Activated T-helper 9 cell treated with anti-CD3 and anti-CD28 coated beads, Interleukin-2, amount 50 U/mL, for 16 hours (primary cell): ENCODE data around the gene HOXA3.
A peak's percentile ranks its signal among the peaks of the same experiment; 100 is the strongest.

Source experiments
- DNase-seq: peaks from one replicate; pipeline ENCODE4 v3.0.0-alpha.2; 2020; ENCODE audit warnings: low read depth

HOXA3 gene

DNA sequence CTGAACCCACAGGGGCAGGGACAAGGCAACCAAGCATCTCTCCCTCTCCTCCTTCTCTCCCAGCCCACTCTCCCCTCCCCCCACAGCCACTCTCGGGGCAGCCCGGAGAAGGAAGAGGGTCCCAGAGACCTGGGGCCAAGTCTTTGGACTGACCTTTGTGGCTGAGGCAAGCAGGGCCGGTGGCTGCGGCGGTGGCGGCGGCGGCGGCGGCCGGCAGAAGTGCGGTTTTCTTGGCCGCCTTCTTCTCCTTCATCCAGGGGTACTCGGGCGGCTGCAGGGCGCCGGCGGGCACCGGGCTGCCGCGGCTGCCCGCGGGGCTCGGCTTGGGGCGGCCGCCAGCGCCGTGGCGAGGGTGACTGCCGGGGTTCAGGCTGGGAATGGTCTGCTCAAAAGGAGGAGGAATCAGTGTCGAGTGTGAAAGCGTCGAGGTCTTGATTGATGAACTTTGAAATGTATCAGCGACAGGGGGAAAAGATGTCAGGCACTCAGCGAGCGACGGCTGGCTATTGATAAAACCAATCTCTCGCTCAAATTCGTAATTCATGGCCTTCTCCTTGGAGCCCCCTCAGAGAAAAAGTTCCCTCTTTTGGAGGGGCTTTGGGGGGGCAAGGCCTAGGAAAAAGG is 50.3 kb downstream of the HOXA3 start:
- DNase-seq, result no peak

DNA sequence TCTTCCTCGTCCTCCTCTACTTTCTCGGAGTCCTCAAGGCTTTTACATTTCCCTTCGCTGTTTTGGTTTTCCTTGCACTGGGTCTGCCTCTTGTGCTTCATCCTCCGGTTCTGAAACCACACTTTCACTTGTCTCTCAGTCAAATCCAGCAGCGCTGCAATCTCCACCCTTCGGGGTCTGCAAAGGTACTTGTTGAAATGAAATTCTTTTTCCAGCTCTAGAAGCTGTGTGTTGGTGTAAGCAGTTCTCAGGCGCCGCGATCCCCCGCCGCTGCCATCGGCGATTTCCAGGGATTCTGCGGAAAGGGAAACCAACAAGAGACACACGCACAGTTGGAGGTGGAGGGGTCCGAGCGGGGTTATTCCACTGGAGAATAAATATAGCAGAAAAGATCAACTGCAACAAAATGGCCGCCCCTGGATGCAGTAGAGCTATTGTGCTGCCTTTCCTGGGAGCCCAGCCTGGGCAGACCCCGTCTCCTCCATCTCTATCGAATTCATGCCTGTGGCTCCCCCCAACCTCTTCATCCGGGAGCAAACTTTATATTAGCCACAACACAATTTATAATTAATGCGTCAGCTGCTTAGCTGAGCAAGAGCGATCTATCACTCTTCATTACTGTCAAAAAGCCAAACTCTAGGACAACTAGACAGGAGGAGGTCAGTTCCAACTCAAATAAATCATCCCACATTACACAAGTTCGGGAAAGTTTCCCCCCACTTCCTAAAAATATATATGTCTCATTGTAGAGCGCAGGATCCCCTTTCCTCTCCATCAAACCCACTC is 51.0 kb downstream of the HOXA3 start:
- no peak for DNase-seq

DNA sequence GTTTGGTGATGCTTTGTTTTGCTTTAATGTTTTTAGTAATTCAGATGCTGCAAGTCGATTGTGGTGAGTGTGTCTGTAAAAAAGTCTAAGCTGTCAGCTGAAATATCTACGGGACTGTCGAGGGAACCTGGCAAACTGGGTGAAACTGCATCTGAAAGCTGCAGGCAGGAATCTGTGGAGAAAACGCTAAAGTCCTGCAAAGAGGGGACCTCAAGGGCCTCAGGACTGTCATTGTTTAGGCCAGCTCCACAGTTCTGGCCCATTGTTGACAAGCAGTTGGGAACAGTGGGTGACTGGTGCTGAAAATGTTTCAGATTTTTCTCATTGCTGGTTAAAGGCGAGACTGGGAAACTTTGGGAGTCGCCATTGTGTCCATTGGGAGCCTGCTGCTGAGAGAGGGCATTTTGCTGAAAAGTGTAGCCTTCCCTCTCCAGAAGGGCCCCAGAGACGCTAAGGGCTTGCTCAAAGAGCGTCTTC is 51.7 kb downstream of the HOXA3 start:
- DNase-seq, result no peak

DNA sequence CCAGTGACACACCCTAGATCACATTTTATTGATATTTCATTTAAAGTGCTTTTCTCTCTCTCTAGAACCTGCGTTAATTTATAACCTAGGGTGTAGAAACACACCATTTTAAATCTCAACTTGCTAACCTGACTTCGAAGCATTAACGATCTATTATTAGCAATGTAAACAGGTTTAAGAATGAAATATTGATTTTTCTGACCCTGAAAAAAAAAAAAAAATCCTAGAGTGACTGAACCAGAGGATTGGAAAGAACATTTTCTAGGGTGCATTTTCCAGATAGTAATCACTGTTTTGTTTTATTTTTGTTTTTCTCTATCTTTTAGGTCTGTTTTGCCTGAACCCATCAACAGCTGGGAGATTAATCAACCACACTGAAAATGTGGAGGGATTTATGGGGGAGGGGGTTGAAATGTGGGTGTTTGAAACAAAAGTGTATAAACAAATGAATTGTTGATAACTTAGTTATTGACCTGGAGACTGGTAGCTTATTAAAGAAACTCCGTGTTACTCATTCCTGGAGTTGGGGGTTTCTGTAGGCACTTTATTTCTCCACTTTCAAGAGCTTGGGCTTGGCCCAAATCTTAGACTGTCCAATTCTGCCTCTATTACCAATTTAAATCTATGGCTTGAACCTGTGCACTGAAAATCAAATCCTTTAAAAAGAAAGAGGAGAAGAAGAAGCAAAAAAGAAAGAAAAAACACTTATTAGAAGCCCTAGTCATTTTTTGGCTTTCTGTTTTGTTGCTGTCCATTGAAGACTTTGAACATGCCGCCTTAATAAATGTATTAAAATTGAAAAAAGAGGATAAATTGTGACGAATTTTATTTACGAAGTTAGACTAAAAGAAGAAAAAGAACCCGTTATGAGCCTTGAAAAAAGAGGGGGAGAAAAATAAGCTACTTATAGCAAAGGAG is 52.7 kb downstream of the HOXA3 start:
- DNase-seq, result no peak

DNA sequence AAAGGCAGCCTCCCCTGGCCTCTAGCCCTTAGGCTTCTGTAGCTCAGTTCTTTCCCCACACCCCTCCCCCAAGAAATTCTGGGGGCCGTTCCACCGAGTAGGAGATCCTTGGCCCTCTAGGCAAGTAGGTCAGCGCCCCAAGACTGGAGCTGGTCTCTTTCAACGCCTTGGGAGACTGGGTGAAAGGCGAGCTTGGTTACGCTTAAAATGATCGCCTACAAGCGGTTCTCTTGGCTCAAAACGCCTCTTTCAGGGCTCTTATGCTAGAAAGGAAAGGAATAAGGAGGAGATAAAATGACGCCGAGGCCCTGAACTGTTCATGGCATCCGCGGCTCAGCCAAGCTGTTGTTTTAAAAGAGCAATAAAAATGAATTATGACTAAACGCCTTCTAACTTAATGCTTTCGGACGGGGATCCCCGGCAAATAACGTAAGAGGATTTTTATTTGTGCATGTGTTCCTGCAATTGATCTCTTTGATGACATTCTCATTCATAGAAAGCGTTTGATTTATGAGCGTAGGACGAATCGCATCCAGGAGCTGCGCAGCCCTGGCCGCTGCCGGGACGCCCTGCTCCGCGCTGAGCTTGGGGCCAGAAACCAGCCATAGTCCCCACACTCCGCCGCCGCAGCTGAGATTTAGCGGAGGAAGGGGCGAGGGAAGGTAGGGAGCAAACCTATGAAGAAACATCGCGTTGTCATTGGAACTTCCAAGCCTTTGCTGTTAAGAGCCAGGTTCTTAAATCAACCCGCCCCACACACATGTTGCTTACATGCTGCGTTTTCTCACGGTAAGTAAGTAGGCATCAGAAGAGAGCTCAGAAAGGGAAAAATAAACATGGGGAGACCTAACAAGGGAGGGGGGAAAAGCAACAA is 53.6 kb downstream of the HOXA3 start:
- no peak for DNase-seq

DNA sequence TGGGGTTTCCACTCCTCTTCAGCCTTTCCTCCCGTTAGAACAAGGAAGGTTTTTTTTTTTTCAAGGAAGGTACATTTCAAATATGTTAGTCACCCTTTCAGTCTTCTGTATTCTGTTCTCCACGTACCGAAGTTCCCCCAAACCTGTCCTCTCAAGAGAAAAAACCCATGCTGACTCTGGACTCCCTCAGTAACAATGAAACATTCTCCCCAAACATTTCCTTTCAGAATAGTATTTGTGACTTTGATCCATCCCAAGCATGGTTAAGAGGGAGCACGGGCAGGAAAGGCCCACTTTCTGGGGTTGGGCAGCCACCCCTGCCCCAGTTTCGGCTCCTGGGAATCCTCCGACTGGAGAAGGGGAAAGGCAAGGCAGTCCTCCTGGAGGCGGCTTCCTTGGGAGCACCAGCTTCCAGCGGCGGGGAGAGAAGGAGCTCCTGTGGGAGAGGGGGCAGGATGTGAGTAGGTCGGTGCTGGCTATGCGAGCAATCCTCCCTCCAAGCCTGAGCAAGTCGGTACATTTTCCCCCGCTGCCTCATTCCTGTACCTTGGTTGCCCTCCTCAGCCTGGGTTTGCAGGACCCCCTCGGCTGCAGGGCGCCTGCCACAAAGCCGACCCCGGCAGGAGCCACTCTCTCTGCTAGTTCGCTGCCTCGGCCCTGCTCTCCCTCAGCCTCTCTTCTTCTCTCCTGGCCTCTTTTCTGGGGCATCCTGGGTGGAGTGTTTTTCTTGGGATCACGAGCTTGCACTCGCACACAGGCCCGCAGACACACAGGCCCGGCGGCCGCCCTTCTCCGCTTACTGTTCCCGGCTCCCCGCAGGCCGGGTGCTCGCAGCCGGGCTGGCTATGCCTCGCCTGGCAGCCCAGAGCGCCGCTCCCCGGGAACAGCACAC is 54.5 kb downstream of the HOXA3 start:
- no peak for DNase-seq

DNA sequence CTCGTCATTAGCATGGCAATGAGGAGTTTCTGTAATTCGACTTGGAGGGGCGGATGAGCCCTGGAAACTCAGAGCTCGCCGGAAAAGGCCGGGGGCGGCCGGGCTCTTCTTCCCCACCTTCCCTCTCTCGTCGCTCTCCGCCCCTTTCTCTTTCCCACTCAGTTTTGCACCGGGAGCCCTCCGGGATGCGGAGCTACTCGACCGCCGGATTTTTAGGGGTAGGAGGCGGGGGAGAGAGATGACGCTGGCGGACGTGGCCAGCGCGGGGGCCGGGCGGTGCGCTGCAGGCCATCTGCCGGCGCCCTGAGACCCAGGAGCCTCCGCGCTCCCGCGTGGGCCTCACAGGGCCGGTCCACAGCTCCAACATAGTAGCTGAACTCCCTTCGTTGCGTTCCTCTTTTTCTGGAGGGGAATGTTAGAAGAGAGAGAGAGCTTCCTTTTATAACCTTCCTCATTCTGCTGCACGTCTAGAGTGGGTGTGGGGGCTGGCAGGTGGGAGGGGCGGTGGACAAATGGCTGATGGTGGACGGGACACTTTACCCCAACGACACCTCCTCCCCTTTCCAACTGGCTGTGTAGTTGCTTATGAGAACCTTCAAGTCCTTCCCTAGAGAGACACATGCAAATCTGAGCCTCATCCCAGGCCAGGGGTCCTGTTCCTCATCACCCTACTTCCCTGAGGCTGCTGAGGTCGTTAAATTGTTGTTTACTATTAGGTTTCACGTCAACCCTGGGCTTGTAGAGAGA is 55.4 kb downstream of the HOXA3 start:
- DNase-seq, result no peak

DNA sequence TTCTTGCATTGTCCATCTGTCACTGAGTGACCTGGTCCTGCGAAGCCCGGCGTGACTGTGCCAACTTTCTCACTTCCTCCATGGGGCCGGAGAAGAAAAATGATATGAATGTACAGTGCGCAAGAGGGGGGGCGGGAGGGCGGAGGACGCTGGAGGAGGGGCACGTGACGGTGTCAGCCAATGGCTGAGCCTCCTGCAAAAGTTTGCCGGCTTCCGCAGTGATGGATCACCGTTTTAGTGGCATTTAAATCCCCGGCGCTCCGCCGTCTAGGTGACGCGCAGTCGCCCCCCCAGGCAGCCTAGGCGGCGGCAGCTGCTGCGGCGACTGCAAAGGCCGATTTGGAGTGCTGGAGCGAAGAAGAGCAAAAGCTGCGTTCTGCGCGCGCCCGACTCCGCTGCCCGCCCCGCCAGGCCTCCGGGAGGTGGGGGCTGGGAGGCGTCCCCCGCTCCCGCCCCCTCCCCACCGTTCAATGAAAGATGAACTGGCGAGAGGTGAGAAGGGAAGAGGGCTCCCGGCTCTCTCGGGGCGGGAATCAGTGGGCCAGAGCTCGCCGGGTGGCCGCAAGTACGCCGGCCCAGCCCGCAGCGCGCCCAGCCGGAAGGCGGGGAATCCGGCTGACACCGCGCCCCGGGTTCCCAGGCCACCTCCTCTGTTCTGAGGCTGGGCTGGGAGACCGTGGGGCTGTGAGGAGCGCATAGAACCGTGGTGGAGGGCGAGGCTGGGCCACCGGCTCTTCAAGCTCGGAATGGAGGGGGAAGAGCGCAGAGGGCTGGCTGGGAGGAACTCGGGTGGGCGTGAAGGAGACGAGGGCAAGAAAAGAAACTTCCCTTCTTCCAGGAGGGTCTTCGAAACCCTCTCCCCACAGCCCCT is 56.3 kb downstream of the HOXA3 start, which contains the start of gene HOXA1:
TSS of gene HOXA1 (minus strand) at position 104 of the 871 bp plus-strand sequence. CDS start at position 16, 88 bp downstream.
- DNase-seq, result peak; percentile 47

DNA sequence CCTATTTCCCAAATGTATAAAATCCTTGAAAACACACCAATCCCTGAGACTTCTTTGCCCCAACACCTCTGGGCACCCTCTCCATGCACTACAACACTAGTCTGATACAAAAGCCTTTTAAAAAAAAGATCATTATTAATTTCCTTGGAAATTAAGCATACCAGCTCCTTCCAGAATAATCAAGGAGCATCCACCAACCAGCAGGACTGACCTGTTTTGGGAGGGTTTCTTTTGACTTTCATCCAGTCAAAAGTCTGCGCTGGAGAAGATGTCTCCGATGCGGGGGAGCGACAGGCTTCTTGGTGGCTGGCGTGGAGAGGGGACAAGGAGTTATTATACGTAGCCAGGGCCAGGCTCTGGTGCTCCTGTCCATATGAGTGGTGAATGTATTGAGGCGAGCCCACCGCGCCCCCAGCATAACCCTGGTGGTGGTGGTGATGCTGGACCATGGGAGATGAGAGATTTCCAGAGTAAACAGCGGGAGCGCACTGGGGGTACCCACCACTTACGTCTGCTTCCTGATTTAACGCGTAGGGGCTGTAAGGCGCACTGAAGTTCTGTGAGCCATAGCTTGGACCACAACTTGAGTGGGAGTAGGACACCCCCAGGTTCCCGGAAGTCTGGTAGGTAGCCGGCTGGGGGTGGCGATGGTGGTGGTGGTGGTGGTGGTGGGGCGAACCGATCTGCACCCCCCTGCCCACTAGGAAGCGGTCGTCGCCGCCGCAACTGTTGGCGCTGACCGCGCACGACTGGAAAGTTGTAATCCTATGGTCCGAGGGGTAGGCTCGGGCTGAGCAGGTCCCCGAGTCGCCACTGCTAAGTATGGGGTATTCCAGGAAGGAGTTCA is 57.1 kb downstream of the HOXA3 start:
- DNase-seq, result no peak

DNA sequence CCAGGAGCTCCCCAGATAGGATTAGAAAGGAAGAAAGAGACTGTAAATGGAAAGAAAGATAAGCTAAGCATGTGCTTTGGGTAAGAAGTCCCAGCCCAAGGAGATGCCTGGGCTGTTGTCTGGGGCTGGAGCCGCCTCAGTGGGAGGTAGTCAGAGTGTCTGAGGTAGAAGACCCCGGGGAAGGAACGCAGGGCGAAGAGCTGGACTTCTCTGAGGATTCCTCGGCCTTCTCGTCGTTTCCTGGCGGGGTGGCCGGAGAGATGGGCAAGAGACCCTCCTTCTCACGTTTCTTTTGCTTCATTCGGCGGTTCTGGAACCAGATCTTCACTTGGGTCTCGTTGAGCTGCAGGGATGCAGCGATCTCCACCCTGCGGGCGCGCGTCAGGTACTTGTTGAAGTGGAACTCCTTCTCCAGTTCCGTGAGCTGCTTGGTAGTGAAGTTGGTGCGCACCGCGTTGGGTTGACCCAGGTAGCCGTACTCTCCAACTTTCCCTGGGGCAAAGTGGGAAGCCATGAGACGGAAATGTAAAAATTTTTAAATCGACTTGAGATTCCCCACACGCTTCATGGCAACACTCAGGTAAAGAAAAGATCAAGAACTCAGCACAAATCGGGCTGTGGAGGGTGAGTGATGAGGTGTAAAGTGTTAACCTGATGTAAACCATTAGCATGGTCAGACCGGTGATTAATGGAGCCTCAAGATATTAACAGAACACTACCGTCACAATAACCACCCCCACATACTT is 57.9 kb downstream of the HOXA3 start:
- no peak for DNase-seq

DNA sequence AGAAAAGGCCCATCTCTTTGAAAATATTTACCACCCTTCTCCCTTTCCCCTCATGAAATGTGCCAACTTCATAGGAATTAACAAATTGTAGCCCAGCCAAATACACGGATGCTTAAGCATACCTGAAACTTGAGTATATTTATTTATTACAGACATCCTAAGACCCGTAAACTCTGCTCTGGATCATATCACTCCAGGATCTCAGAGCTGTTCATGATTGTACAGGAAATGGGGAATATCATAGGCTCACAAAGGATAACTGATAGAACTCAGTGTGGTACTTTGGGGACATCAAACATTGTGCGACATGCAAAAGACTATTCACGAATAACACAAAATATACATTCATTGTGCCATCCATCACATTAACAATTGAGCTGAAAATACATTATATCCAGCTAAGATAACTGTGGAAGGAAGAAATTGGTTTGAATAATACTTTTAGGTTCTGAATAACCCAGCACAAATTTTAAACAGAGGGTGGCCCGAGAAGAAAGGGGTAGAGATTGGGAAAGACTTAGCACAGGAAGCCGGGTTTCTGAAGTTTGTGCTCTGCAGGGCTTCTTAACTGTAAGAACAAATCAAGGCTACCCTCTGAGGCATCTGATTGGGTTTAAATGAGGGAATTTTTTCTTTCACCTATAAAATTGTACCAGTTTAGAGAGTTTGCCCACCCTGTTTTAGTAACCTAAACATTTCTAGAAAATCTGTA is 59.0 kb downstream of the HOXA3 start:
- no peak for DNase-seq

DNA sequence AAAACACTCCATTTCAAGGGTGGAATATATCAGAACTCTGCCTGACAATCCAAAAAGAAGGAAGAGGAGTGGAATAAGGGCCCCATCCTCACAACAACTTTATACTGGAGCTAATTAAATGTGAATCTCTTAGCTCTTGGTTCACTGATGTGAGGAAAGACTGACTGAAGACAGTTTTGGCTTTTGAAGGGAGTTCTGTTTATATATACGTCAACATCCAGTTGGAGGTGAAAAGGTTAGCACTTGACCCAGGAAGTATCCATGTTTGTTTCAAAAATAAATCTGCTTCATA is 59.6 kb downstream of the HOXA3 start:
- no peak for DNase-seq

DNA sequence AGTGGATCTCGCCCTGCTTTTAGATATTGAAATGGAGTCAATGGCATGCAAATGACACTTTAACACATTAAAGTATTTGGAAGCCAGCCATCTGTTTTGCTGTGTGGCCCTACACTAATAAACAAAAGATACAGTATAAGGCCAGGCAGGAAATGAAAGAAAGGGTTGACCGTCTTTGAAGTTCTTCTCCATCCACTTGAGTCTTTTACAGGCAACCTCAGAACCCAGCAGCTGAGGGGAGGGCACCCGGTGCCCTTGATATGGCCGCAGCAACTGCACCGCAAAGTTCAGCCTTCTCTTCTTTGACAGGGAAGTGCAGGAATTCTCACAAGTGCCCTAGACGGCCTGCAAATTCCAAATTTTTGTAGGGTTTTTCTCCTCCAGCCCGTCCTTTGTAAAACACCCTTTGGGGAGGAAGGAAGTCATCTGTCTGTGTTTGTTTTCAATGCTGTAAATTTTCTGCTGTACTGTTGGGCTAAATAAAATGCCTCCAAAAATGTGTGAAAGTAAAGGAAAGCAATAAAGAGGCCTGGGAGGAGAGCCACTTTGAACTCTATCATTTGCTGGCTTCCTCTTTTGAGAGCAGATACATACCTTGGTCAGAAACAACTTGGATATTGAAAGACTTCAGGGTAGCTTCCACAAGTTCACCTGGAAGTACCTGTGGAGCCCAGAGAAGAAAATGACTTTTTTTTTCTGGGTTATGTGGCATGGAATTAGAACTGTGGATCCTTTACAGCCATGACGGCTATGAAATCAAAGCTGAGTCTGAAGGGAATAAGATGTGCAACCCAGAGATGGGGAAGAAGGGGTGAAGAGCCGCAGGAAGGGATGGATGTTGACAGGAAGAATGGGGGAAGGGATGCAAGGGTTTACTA is 60.2 kb downstream of the HOXA3 start:
- DNase-seq, result no peak

DNA sequence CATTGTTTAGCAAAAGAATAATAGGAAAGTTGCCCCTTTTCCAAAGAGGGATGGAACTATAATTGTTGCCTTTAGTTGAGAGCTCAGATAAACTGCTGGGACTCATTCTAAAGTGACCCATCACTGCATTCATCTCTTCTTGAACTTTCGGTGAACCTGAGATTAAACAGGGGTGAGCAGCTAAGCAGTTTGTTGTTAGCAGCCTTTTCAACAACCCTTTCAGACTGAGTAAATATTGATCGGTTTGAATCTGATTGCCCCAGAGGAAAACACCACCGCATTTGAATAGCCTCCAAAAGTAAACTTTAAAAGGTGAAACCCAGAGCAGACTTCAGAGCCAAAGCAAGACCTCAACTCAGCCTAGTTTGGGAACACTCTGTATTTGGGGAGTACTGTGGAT is 61.3 kb downstream of the HOXA3 start:
- no peak for DNase-seq
